Mucosa of descending colon (tissue), 3 donors: ENCODE measurements around the gene ZNF407. TPM values are rescaled to one million over a fixed set of nuclear protein-coding genes. Genes with fewer than 3 reads are reported as not detected.

Source experiments
- ATAC-seq: fragments of 200-7000 bp; cut with Tn5 transposase; one replicate; pipeline ENCODE4 v1.9.1; 2020; ENCODE audit warnings: mild to moderate bottlenecking, moderate library complexity
- DNase-seq, 3 donors: peaks; one replicate each; pipeline ENCODE4 v3.0.0-alpha.2; 2020
- H3K36me3 ChIP-seq: fragments of 200-600 bp; one replicate; pipeline ENCODE4 v1.8.0; 2021; ENCODE audit warnings: low read depth, mild to moderate bottlenecking
- H3K4me1 ChIP-seq: fragments of 200-600 bp; one replicate; pipeline ENCODE4 v1.8.0; 2021; ENCODE audit warnings: low read depth, mild to moderate bottlenecking
- H3K4me3 ChIP-seq: fragments of 200-600 bp; one replicate; pipeline ENCODE4 v1.8.0; 2021; ENCODE audit warnings: mild to moderate bottlenecking
- H3K9me3 ChIP-seq: fragments of 200-600 bp; one replicate; pipeline ENCODE4 v1.8.0; 2021; ENCODE audit warnings: mild to moderate bottlenecking
- intact Hi-C, 2 donors: fragments of 100-400 bp; cut with DNase I in 1 of 2; cut with micrococcal nuclease in 1 of 2; formaldehyde crosslinking; loops; one replicate each; pipeline versions ENCODE4 v1.11.0 to v1.11.1; 2022; cut with DNase I, micrococcal nuclease
- total RNA-seq, 3 donors: library from RNA; stranded (reverse); fragmentation: NEBNext Ultra II Directional in 2 of 3; extraction: Animal tissue kit (Norgen Biotek cat#: 25700) in 2 of 3; gene quantifications; one replicate each; pipeline versions ENCODE4 v1.2.1 to v1.2.4, GENCODE V29; 2021 to 2023
- TF ChIP-seq, protein P1 (sequence below): fragments of 200-600 bp; IDR thresholded peaks from one replicate; pipeline ENCODE4 v1.8.0; 2022; ENCODE audit warnings: antibody characterized with exemption, mild to moderate bottlenecking
- donor health status: DM: no; HTN: no; CAD: no; lungs with moderate emphysema.
- donor health status: DM: no; HTN: no; CAD: no.
- donor health status: DM: no; HTN: yes; CAD: no.

ZNF407 gene
- total RNA-seq, 3 donors from 2014 or later: 13.0 to 25.1 (median 18.8) TPM

DNA sequence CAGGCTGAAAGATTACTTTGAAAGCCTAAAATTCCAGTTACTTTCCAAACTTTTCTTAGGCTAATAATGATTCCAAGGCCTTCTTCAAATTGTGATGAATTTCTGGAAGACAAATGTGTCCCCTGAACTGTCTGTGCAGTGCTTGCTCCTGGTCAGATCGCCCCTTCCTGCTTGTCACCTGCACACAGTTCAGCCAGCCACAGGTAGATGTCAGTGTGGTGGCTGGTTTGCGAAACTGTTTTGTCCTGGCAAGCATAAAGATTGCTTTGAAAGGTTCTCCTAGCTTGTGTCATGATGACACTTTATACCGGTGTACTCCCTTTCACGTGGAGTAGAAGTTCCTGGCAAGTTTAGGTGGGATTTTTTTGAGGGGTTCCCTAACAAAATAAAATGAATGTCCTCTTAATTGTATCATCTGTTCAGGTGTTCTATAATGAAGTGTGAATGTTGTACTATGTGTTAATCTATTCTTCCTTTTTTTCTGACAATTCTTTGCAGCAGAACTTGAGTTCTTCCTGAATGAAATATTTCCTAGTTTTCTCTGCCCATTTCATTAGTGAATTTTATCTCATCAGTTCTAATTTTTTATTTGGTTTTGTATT is 298.8 kb downstream of the ZNF407 start:
- no peaks in the 10 kb centered on the region for H3K4me1 ChIP-seq
- H3K36me3 ChIP-seq: no peaks in the 10 kb centered on the region
- DNase-seq: peak in 2 of 3 donors; percentile 70 to 76
- intact Hi-C loops: no loop called here
- peak; percentile 96 for ATAC-seq
- no peak overlapping the region for H3K4me3 ChIP-seq
- TF ChIP-seq, protein P1, sequence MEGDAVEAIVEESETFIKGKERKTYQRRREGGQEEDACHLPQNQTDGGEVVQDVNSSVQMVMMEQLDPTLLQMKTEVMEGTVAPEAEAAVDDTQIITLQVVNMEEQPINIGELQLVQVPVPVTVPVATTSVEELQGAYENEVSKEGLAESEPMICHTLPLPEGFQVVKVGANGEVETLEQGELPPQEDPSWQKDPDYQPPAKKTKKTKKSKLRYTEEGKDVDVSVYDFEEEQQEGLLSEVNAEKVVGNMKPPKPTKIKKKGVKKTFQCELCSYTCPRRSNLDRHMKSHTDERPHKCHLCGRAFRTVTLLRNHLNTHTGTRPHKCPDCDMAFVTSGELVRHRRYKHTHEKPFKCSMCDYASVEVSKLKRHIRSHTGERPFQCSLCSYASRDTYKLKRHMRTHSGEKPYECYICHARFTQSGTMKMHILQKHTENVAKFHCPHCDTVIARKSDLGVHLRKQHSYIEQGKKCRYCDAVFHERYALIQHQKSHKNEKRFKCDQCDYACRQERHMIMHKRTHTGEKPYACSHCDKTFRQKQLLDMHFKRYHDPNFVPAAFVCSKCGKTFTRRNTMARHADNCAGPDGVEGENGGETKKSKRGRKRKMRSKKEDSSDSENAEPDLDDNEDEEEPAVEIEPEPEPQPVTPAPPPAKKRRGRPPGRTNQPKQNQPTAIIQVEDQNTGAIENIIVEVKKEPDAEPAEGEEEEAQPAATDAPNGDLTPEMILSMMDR: peak; percentile 57
- H3K9me3 ChIP-seq: no peaks in the 10 kb centered on the region

DNA sequence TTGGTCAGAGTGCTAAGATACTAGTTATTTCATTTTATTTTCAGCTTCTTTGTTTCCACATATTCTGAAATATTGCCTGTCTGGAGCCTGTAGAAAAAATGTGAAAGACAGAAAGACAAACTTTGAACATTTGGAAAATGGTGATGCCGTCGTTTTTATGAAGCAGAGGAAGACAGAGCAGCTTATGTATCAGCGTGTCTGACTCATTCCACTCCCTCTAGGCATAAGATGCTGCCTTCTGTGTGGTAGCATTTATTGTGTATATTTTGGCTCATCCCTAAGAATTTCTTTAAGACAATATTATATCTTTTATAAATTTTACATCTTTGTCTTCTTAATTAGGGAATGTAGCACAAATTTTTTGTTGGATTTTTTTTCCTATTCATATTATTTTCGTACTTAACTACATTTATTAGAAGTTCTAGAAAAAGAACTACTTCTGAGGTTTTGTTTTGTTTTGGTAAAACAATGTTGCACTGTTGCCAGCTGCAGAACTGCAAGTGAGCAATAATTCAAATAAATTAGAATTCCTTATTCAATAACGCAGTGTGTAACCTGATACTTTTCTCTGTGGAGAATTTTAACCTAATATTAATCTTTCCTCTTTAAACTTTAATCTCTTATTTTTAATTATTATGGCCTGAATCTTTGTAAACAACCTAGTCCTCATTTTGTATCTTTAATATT is 300.4 kb downstream of the ZNF407 start:
- intact Hi-C loops: no loop called here
- H3K9me3 ChIP-seq: no peaks in the 10 kb centered on the region
- TF ChIP-seq, protein P1: no peak

GRCh38 chr18:74898965-74899364 is 301.3 kb downstream of the ZNF407 start:
- H3K4me1 ChIP-seq: no peaks in the 10 kb centered on the region
- H3K9me3 ChIP-seq: no peaks in the 10 kb centered on the region
- TF ChIP-seq, protein P1: no peak
- H3K36me3 ChIP-seq: no peaks in the 10 kb centered on the region
- intact Hi-C loops: no loop called here
- no peak overlapping the region for H3K4me3 ChIP-seq
- no peak for DNase-seq
- ATAC-seq: no peak

More for the DNA sequence above, 300.4 kb downstream of the ZNF407 start:
- H3K4me3 ChIP-seq: no peak overlapping the region
- no peaks in the 10 kb centered on the region for H3K36me3 ChIP-seq
- no peaks in the 10 kb centered on the region for H3K4me1 ChIP-seq
- ATAC-seq (no peak), DNase-seq (no peak)

DNA sequence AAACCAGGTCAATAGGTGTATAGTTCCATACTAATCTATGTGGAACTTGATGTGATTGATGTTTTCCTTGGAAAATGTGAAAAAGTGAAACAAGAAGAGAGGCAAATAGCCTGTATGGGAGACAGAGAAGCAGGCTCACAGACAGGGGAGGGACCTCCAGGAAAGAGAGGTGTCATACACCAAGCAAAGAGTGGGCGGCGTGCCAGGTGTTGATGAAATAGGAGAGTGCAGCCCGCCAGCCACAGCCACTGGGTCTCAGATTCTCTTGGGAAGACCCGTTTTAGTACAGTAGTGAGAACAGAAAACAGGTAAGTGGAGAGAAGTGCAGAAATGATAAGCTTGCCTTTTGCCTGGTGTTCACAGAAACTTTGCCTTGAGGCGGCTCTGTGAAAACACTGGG is 301.9 kb downstream of the ZNF407 start:
- ATAC-seq (no peak), DNase-seq (no peak)
- TF ChIP-seq, protein P1: no peak
- intact Hi-C loops: no loop called here
- H3K36me3 ChIP-seq: no peaks in the 10 kb centered on the region
- H3K9me3 ChIP-seq: no peaks in the 10 kb centered on the region
- H3K4me1 ChIP-seq: no peaks in the 10 kb centered on the region
- H3K4me3 ChIP-seq: no peak overlapping the region

DNA sequence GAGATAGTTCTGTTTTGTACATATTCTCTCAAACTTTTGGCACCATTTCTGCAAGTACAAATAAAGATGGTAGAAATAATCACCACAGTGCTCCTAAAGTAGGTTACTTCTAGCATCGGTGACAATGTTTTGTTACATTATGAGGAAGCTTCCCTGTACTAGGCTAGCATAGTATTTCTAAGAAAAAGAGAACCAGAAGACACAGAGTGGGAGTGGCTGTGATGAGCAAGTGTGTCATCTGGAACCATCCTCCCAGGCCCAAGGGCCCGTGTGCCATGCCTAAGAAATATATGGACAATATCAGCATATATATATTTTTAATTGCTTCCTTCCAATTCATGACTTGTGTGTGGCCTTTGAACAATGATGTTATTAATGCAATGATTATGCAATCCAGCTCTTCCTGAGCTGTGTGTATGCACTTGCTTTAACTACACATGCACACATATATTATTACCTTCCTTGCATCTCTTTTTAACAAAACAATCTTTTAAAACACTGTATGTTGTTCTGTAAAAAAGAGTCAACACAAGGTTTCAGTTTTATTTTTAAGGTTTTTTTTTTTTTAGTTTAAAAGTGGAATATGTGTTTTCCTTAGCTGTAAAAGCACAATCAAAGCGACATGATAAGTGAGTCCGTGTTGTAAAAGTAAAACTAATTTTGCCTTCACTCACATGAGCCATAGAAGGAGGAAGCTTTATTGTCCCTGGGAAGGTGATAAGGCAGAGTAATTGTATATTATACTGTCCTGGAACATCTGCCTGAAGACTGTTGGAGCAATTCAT is 303.9 kb downstream of the ZNF407 start:
- H3K4me3 ChIP-seq: no peak overlapping the region
- H3K4me1 ChIP-seq: peaks cover 4% of the 10 kb centered on the region
- peak; percentile 53 for ATAC-seq
- TF ChIP-seq, protein P1: no peak
- intact Hi-C loops: no loop called here
- H3K36me3 ChIP-seq: no peaks in the 10 kb centered on the region
- no peak for DNase-seq
- no peaks in the 10 kb centered on the region for H3K9me3 ChIP-seq
